MCF 10A (cell line): ENCODE data around the gene PLA2G6. TPM values are rescaled to one million over a fixed set of nuclear protein-coding genes. Genes with fewer than 3 reads are reported as not detected.

Experiments used
- BruUV-seq: library from RNA; stranded (reverse); fragments of 400-500 nt; replicated peaks from 2 replicates; lab custom pipeline; 2021; lab: Mats Ljungman, UMichigan
- CTCF ChIA-PET: fragments of 300-600 bp; sonication (Branson Sonifier 250); formaldehyde crosslinking; extraction: SDS; loops from one replicate; lab custom pipeline; 2021; ENCODE audit warnings: antibody characterized with exemption, inconsistent platforms; lab: Yijun Ruan, JAX
- POLR2A ChIA-PET: fragments of 300-600, 350-650 bp; sonication (Branson Sonifier 250); formaldehyde crosslinking; extraction: SDS; loops from one replicate; lab custom pipeline; 2020; ENCODE audit warnings: antibody characterized with exemption, inconsistent platforms; lab: Yijun Ruan, JAX
- DNase-seq: peaks from one replicate; pipeline ENCODE4 v3.0.0-alpha.2; 2018; ENCODE audit not compliant: unreplicated experiment
- H3K27ac Mint-ChIP-seq: one replicate; pipeline ENCODE4 v1.8.0; 2022; ENCODE audit warnings: mild to moderate bottlenecking, low read depth, mixed read lengths; ENCODE audit not compliant: unreplicated experiment
- H3K27me3 Mint-ChIP-seq: one replicate; pipeline ENCODE4 v1.8.0; 2022; ENCODE audit warnings: mixed read lengths; ENCODE audit not compliant: insufficient read depth, unreplicated experiment
- H3K36me3 Mint-ChIP-seq: one replicate; pipeline ENCODE4 v1.8.0; 2022; ENCODE audit warnings: mild to moderate bottlenecking, moderate library complexity, mixed read lengths; ENCODE audit not compliant: insufficient read depth, unreplicated experiment
- H3K4me1 Mint-ChIP-seq: one replicate; pipeline ENCODE4 v1.8.0; 2022; ENCODE audit warnings: mixed read lengths; ENCODE audit not compliant: insufficient read depth, unreplicated experiment
- H3K4me3 Mint-ChIP-seq: one replicate; pipeline ENCODE4 v1.8.0; 2022; ENCODE audit warnings: mild to moderate bottlenecking, moderate library complexity, mixed read lengths; ENCODE audit not compliant: unreplicated experiment
- H3K9me3 Mint-ChIP-seq: one replicate; pipeline ENCODE4 v1.8.0; 2022; ENCODE audit warnings: mixed read lengths; ENCODE audit not compliant: unreplicated experiment
- intact Hi-C: fragments of 100-400 bp; cut with micrococcal nuclease; formaldehyde crosslinking; loops from 2 replicates; pipeline ENCODE4 v1.14.1; 2022
- total RNA-seq: library from RNA; stranded (reverse); gene quantifications from 2 replicates; pipeline ENCODE4 v1.2.3, GENCODE V29; 2022
- TF ChIP-seq, protein P1 (sequence below): fragments of 200-600 bp; IDR thresholded peaks from one replicate; pipeline ENCODE4 v1.8.0; 2022; ENCODE audit warnings: antibody characterized with exemption, mild to moderate bottlenecking; ENCODE audit not compliant: unreplicated experiment

The PLA2G6 gene
- total RNA-seq, 1 experiment from 2014 or later = 37.5 TPM

DNA sequence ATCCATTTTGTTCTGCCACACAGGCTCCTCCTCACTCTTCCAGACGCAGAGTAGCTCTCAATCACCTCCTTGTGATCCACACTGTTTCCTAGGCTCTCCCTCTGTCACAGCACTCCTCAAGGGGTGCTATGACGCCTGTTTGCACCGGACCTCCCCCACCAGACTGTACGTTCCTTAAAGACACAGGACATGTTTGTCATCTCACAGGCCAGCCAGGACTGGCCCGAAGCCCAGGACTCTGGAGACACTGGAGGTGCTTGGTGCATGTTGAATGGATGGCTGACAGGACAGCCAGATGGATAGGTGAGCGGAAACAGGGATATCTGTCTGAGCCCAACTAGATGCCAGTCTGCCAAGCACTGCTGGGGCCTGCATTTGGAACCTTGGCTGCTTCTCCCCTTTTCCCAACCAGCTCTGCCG lies 13.6 kb downstream of the PLA2G6 start:
- CTCF ChIA-PET = interaction anchor here (0.7 kb wide), 1 partner anchor 40 kb away, joined by 5 read pairs; no protein-coding TSS in a partner anchor
- Mint-ChIP-seq H3K27me3 (no peaks in the 10 kb centered on the region), H3K4me3 (no peak overlapping the region), H3K9me3 (no peaks in the 10 kb centered on the region), H3K4me1 (peaks cover 19% of the 10 kb centered on the region), H3K27ac (no peak overlapping the region), H3K36me3 (peaks cover 13% of the 10 kb centered on the region)
- TF ChIP-seq, protein P1, sequence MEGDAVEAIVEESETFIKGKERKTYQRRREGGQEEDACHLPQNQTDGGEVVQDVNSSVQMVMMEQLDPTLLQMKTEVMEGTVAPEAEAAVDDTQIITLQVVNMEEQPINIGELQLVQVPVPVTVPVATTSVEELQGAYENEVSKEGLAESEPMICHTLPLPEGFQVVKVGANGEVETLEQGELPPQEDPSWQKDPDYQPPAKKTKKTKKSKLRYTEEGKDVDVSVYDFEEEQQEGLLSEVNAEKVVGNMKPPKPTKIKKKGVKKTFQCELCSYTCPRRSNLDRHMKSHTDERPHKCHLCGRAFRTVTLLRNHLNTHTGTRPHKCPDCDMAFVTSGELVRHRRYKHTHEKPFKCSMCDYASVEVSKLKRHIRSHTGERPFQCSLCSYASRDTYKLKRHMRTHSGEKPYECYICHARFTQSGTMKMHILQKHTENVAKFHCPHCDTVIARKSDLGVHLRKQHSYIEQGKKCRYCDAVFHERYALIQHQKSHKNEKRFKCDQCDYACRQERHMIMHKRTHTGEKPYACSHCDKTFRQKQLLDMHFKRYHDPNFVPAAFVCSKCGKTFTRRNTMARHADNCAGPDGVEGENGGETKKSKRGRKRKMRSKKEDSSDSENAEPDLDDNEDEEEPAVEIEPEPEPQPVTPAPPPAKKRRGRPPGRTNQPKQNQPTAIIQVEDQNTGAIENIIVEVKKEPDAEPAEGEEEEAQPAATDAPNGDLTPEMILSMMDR = no peak
- DNase-seq = no peak
- POLR2A ChIA-PET = interaction anchor here (0.6 to 0.9 kb wide), 2 partner anchors 14 to 164 kb away, joined by 3 read pairs; no protein-coding TSS in a partner anchor
- intact Hi-C loops = no loop called here
- no TSS peak for BruUV-seq

DNA sequence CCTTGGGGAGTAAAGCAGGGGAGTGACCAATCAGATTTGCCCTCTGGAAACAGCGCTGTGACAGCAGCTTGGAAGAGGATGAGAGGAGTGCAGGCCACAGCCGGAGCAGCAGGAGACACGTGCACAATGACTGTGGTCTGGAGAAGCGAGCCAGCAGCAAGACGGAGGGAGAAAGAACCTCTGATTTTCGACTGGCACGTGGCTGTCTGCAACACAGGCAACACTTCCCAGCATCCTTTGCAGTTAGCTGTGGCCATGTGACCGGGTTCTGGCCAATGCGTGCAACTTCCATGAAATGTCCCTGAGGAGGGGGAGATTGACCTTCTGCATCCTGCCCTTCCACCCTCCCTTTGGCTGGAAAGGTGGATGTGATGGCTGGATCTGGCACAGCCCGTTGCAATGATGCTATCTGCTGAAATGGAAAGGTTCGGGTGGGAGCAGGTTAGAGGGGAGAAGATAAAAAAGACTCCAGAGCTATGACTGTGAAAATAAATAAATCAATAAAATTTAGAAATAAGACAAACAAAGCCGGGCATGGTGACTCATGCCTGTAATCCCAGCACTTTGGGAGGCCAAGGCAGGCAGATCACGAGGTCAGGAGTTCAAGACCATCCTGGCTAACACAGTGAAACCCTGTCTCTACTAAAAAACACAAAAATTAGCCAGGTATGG lies 15.6 kb downstream of the PLA2G6 start:
- CTCF ChIA-PET = interaction anchor here (0.6 to 1.4 kb wide), 4 partner anchors 13 to 261 kb away, joined by 3 to 5 read pairs (median 4); no protein-coding TSS in a partner anchor

DNA sequence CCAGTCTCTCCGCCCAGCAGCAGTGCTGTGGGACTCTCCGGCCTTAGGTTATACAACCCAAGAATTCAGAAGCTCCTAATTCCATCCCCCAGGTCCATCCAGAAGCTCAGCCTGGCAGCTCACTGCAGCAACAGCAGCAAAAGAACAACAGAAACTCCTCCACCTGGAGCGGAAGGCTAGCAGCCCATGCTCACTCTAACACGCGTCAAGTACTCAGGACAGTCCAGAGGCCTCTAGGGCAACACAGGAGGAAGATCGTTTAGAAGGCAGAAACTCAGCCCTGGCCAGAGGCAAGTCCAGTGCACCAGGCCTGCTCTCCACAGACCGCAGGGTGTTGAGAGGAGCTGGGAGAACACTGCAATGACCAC lies 17.1 kb downstream of the PLA2G6 start:
- peaks cover 6% of the 10 kb centered on the region for H3K4me1 Mint-ChIP-seq
- H3K27ac Mint-ChIP-seq = no peak overlapping the region
- intact Hi-C loops = no loop called here
- POLR2A ChIA-PET = interaction anchor here (1.3 kb wide), 1 partner anchor 16 kb away, joined by 5 read pairs; no protein-coding TSS in a partner anchor
- TF ChIP-seq, protein P1 = no peak
- H3K36me3 Mint-ChIP-seq = peaks cover 14% of the 10 kb centered on the region
- no peak overlapping the region for H3K4me3 Mint-ChIP-seq
- no peaks in the 10 kb centered on the region for H3K9me3 Mint-ChIP-seq
- no TSS peak for BruUV-seq
- H3K27me3 Mint-ChIP-seq = no peaks in the 10 kb centered on the region
- CTCF ChIA-PET = interaction anchor here (0.6 to 1.4 kb wide), 4 partner anchors 38 to 52 kb away, joined by 3 to 7 read pairs (median 4); no protein-coding TSS in a partner anchor
- DNase-seq = no peak

More for the DNA sequence above, 15.6 kb downstream of the PLA2G6 start:
- no peak for DNase-seq
- intact Hi-C loops = no loop called here
- peaks cover 14% of the 10 kb centered on the region for H3K36me3 Mint-ChIP-seq
- TF ChIP-seq, protein P1 = no peak
- no TSS peak for BruUV-seq
- H3K27ac Mint-ChIP-seq = no peak overlapping the region
- POLR2A ChIA-PET = interaction anchor here (0.7 to 1.3 kb wide), 2 partner anchors 15 to 344 kb away, joined by 3 to 5 read pairs; no protein-coding TSS in a partner anchor
- H3K27me3 Mint-ChIP-seq = no peaks in the 10 kb centered on the region
- H3K9me3 Mint-ChIP-seq = no peaks in the 10 kb centered on the region
- H3K4me3 Mint-ChIP-seq = no peak overlapping the region
- peaks cover 6% of the 10 kb centered on the region for H3K4me1 Mint-ChIP-seq

DNA sequence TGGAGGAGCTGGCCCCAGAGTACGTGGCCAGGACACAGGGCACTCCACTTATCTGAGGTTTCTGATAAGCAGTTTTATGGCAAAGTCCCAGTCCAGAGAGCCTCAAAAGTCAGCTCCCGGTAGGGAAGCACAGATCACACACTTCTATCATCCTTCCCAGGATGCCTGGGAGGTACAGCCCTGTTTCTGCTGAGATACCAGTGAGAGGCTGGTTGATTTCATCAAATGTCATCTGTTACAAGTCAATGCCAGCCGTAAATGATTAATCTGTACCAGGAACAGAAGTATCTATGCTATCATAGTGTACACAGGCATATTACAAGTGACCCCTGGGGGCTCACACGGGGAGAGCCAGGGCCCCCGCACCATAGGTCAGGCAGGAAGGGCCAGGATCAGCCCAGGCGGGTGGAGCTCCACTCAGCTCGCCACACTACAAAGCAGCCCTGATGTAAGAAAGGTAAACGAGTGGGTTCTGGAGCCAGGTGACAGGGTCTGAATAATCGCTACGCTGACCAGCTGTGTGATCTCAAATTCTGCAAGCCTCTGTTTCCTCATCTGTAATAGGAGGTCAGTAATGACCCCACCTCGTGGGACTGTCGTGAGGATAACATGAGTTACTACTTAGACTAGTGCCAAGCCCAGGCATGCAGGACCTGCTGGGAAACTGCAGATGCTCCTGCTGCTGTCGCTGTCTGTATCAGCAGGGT lies 17.6 kb downstream of the PLA2G6 start:
- peaks cover 6% of the 10 kb centered on the region for H3K4me1 Mint-ChIP-seq
- H3K9me3 Mint-ChIP-seq = no peaks in the 10 kb centered on the region
- no peak overlapping the region for H3K4me3 Mint-ChIP-seq
- peaks cover 14% of the 10 kb centered on the region for H3K36me3 Mint-ChIP-seq
- H3K27ac Mint-ChIP-seq = no peak overlapping the region
- no TSS peak for BruUV-seq
- ChIA-PET CTCF (interaction anchor here (0.6 to 1.4 kb wide), 3 partner anchors 48 to 53 kb away, joined by 3 to 7 read pairs (median 3); no protein-coding TSS in a partner anchor), POLR2A (no interaction called here)
- intact Hi-C loops = no loop called here
- DNase-seq = no peak
- no peaks in the 10 kb centered on the region for H3K27me3 Mint-ChIP-seq
- TF ChIP-seq, protein P1 = no peak
